T-helper 22 cell (primary cell): Measurements from ENCODE around the gene PLPP2.
"Not testable (repeated sequence)": the region's sequence is repeated elsewhere in the genome, so short reads cannot be mapped to it uniquely, and the experiment has no call there.

Experiments used
- DNase-seq: peaks from one replicate; pipeline ENCODE4 v3.0.0-alpha.2; 2020; ENCODE audit warnings: low read depth

Gene PLPP2

GRCh38 chr19:269241-269640 lies 22.0 kb downstream of the PLPP2 start:
- DNase-seq: no peak

- DNase-seq: no peak
These were observed 29.1 kb downstream of the PLPP2 start for GRCh38 chr19:262125-262524.

GRCh38 chr19:256804-257203 lies 34.4 kb downstream of the PLPP2 start:
- not testable (repeated sequence) for DNase-seq

GRCh38 chr19:252421-253186 lies 38.6 kb downstream of the PLPP2 start:
- DNase-seq: not testable (repeated sequence)

- DNase-seq: no peak
These were observed 44.7 kb downstream of the PLPP2 start for GRCh38 chr19:246551-246950.

- not testable (repeated sequence) for DNase-seq
These were observed 45.3 kb downstream of the PLPP2 start for GRCh38 chr19:245900-246299.

- no peak for DNase-seq
These were observed 45.7 kb downstream of the PLPP2 start for GRCh38 chr19:245457-245856.
